ENCODE results near the gene NOD1.
A peak's percentile ranks its signal among the peaks of the same experiment; 100 is the strongest.

NOD1 gene

DNA sequence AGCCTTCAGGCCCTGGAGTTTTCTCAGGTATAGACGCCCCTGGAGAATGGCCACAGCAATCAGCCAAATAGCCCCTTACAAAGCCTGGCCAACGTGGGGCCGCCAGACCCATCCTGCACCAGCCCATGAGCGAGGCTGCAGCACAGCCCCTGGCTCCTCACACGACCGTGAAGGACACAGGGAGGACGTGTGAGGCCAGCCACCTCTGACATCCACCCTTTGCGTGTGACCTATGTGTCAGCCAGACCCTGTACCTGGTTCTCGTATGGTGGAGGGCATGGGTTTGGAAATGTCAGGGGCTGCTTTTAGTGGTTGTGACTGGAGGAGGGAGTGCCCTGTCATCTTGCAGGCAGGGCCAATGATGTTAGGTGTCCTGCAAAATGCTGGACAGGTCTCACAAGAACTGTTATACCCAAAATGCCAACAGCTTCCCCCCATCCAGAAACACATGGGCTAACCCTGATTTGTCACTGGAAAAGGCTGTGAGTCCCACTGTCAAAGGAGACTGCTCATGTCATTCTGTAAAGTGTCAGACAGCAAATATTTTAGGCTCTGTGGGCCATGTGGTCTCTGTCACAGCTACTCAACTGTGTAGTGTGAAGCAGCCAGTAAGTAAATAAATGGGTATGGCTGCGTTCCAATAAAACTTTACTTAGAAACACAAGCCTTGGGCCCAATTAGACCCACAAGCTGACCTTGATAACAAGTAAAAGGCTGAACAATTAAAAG is 30.0 kb downstream of the NOD1 start:
- no peak overlapping the region for H3K4me3 ChIP-seq (replicated peaks; ENCODE audit: low read depth, low read length)
- DNase-seq (ENCODE audit: low read depth) = no peak
- TF ChIP-seq, protein P1, sequence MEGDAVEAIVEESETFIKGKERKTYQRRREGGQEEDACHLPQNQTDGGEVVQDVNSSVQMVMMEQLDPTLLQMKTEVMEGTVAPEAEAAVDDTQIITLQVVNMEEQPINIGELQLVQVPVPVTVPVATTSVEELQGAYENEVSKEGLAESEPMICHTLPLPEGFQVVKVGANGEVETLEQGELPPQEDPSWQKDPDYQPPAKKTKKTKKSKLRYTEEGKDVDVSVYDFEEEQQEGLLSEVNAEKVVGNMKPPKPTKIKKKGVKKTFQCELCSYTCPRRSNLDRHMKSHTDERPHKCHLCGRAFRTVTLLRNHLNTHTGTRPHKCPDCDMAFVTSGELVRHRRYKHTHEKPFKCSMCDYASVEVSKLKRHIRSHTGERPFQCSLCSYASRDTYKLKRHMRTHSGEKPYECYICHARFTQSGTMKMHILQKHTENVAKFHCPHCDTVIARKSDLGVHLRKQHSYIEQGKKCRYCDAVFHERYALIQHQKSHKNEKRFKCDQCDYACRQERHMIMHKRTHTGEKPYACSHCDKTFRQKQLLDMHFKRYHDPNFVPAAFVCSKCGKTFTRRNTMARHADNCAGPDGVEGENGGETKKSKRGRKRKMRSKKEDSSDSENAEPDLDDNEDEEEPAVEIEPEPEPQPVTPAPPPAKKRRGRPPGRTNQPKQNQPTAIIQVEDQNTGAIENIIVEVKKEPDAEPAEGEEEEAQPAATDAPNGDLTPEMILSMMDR (IDR thresholded peaks at IDR 0.05; ENCODE audit: low read length, missing control alignments) = no peak

- no peak for DNase-seq (ENCODE audit: low read depth)
- TF ChIP-seq, protein P1 (IDR thresholded peaks at IDR 0.05; ENCODE audit: low read length, missing control alignments) = no peak
- H3K4me3 ChIP-seq (replicated peaks; ENCODE audit: low read depth, low read length) = no peak overlapping the region
Measured at GRCh38 chr7:30447466-30447865, 31.1 kb downstream of the NOD1 start.

DNA sequence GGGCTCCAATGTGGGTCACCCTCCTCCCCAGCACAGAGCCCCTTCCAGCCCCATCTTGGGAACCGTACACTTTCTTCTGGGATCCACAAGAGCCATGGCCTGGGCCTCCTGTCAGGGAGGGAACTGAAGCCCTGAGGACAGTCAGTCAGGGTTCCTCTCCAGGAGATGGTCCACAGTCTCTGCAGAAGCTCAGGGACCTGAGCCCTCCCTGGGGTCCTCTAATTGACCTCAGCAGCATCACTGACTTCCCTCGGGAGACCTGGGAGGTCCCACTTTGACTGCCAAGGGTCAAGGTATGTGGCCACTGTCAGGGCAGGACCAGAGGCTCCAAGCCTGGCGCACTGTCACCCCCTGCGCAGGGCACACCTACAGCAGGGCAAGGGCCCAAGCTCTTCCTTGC is 32.3 kb downstream of the NOD1 start:
- no peak for DNase-seq (ENCODE audit: low read depth)
- TF ChIP-seq, protein P1 (IDR thresholded peaks at IDR 0.05; ENCODE audit: low read length, missing control alignments) = no peak
- no peak overlapping the region for H3K4me3 ChIP-seq (replicated peaks; ENCODE audit: low read depth, low read length)

DNA sequence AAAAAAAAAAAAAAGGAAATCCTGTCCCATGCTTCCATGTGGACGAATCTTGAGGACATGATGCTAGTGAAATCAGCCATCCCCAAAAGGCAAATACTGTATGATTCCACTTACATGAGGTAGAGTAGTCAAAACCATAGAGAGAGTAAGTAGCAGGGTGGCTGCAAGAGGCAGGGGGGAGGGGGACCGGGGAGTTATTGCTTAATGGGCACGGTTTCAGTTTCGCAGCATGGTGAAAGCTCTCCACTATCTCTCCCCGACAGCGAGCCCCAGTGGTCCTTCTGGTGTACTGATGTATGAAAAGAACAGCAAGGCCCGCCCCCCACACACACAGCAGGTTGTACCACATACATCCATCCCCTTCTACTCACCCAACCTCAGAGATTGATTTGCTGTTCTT is 32.8 kb downstream of the NOD1 start:
- TF ChIP-seq, protein P1 (IDR thresholded peaks at IDR 0.05; ENCODE audit: low read length, missing control alignments) = peak; percentile 25
- peak; percentile 72 for DNase-seq (ENCODE audit: low read depth)
- no peak overlapping the region for H3K4me3 ChIP-seq (replicated peaks; ENCODE audit: low read depth, low read length)

- TF ChIP-seq, protein P1 (IDR thresholded peaks at IDR 0.05; ENCODE audit: low read length, missing control alignments) = no peak
- no peak overlapping the region for H3K4me3 ChIP-seq (replicated peaks; ENCODE audit: low read depth, low read length)
- DNase-seq (ENCODE audit: low read depth) = no peak
Measured at GRCh38 chr7:30437823-30438574, 40.6 kb downstream of the NOD1 start.

GRCh38 chr7:30436518-30436917 is 42.1 kb downstream of the NOD1 start:
- DNase-seq (ENCODE audit: low read depth) = no peak
- TF ChIP-seq, protein P1 (IDR thresholded peaks at IDR 0.05; ENCODE audit: low read length, missing control alignments) = no peak
- no peak overlapping the region for H3K4me3 ChIP-seq (replicated peaks; ENCODE audit: low read depth, low read length)
